GM20000 (cell line): Measurements from ENCODE around the gene NINL.

Experiments used
- DNase-seq: peaks from one replicate; pipeline ENCODE4 v3.0.0; 2012; ENCODE audit warnings: low spot score
- CTCF ChIP-seq: IDR thresholded peaks from 2 replicates; pipeline ENCODE4 v1.5.1; 2012; ENCODE audit warnings: mild to moderate bottlenecking, control low read depth; ENCODE audit errors: extremely low read depth, missing control alignments

The NINL gene

DNA sequence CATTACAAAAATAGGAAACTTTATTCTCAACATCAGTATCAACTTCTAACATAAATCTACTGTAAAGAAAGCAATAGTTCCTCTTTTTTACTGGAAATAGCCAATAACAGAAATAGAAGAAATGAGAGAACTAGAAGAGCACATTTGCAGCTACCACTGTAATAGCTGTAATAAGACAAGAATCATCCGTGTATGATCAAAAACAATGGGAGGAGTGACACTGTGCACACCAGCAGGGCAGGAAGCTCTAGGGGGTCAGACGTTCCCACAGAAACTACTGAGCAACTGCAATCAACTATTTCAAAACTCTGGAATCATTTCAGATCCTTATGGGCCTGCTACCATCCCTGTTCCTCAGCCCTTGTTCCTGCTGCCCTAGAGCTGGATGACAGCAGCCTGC lies 43.7 kb downstream of the NINL start:
- no peak for TF ChIP-seq CTCF
- DNase-seq = no peak

GRCh38 chr20:25539742-25540672 lies 45.3 kb downstream of the NINL start:
- no peak for DNase-seq
- TF ChIP-seq CTCF = no peak

GRCh38 chr20:25538838-25539665 lies 46.3 kb downstream of the NINL start:
- no peak for TF ChIP-seq CTCF
- DNase-seq = no peak

DNA sequence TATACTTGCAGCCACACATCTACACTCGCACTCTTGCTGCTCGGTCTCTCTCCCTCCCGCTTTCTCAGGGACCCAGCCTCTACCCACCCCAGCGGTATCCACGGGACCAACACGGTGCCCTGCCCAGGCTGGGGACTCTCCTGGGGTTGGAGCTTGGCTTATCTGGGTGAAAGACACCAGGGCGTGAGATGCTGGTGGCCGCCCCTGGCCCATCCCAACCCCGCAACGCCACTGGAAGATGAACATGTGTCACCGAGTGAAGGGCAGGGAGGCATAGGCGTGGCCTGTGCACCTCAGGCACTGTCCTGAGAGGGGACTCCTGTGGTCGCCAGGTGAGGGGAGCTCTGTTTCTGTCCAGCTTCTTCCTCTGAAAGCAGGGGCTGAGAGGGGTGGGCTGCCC lies 47.4 kb downstream of the NINL start:
- no peak for DNase-seq
- no peak for TF ChIP-seq CTCF

DNA sequence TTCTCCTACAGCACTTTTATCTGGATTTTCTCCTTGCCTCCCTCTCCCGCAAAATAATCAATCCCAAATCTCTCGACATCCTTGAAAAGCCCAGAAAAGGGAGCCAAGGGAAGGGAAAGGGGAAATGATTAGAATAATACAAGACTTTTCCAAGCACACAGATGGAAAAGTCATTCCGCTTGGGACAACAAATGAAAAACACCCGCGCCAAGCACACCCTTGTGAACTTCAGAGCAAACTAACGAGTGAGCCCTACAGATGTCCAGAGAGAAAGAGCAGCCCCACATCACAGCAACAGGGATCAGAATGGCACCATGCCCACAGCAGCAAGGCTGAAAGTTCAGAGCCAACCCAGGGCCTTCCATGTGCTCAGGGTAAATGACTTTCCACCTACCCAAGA lies 49.6 kb downstream of the NINL start:
- TF ChIP-seq CTCF = no peak
- no peak for DNase-seq

DNA sequence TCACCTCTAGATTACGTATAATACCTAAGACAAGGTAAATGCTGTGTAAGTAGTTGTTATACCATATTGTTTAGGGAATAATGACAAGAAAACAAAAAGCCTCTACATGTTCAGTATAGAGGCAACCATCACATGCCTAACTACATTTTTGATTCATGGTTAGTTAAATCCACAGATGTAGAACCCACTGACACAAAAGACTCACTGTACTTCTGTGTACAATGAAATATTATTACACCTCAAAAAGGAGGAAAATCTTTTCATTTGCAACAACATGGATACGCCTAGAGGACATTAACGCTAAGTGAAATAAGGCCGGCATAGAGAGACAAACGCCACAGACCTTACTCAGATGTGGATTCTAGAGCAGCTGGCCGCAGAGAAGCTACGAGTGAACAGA lies 50.5 kb downstream of the NINL start:
- no peak for DNase-seq
- no peak for TF ChIP-seq CTCF
